ENCODE data around the gene WIPI1. TPM values are rescaled to one million over a fixed set of nuclear protein-coding genes. Genes with fewer than 3 reads are reported as not detected.
A peak's percentile ranks its signal among the peaks of the same experiment; 100 is the strongest.
"Not testable (repeated sequence)": the region's sequence is repeated elsewhere in the genome, so short reads cannot be mapped to it uniquely, and the experiment has no call there.

WIPI1 gene
- polyA plus RNA-seq, 3 donors: 28.4 to 36.2 (median 29.2) TPM

DNA sequence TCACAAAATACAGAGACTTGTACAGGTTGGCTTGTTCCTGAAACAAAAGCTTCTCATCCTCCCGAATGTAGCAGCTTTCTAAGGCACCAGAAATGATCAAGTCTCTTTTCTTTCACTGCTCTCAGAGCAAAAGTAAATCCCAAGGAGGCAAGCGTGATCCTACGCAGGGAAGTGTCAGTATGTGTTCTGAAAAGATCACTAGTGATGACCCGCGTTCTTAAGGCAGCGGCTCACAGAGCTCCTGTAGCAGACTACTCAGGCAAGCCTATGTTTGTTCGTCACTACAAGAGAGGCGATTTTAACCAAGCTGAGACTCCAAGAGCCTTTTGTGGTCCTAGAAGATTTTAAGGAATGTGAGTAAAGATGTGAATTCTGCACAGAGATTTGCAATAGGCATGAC is 34.5 kb downstream of the WIPI1 start:
- DNase-seq: no peak

- DNase-seq: no peak
Observed at GRCh38 chr17:68421486-68421885, 35.8 kb downstream of the WIPI1 start.

DNA sequence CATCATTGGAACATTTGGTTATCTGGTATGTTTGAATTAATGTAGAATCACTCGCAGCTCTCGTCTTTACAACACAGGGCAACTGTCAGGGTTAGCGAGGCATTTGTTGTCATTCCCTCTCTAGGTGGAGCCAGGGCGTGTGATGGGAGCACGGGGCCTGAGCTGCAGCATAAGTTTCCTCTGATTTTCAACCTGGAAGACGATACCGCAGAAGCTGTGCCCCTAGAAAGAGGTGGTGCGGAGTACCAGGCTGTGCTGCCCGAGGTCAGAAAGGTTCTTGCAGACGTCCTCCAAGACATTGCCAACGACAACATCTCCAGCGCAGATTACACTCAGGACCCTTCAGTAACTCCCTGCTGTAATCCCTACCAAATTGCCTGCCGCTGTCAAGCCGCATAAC is 37.2 kb downstream of the WIPI1 start:
- no peak for DNase-seq

DNA sequence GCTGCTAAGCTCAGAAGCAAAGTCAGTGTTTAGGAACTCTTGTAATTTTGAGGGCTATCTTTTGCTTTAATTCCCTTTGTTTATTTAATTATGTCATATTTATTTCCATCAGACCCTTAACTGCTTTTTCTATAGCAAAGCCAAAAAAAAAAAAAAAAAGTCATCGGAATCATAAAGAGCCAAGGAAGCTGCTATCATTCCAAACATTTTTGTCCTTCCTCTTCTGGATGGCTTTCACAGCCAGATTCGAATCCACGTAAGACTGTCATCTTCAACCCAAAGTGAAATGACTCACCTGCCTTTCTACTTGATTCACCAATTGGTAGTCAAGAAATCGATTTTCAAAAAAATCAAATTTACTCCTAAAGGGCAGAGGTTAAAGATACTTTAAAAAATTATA is 38.4 kb downstream of the WIPI1 start:
- no peak for DNase-seq

DNA sequence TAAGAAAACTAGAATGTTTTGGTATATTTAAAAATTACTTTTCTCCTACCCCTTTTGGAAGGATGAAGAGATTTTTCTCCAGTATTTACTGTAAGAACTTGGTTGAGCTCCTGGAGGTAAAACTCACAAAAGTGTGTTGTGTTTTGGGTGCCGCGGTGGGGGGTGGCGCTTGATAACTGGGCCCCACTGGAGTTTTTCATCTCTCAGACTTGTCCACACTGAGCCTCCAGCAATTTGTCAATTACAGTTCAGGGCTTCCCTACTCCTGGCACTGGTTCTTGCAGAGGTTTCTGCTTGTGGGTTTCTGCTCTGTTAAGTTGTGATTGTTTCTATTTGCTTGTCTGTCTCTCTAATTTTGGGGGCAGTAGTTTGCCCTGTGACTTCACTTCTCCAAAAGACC is 40.0 kb downstream of the WIPI1 start:
- DNase-seq: no peak

DNA sequence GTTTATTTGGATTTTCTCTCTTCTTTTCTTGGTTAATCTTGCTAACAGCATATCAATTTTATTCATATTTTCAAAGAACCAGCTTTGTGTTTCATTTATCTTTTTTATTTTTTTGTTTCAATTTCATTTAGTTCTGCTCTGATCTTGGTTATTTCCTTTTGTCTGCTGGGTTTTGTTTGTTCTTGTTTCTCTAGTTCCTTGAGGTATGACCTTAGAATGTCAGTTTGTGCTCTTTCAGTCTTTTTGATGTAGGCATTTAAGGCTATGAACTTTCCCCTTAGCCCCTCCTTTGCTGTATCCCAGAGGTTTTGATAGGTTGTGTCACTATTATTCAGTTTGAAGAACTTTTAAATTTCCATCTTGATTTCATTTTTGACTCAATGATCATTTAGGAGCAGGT is 42.4 kb downstream of the WIPI1 start:
- DNase-seq: not testable (repeated sequence)

- DNase-seq: not testable (repeated sequence)
Observed at GRCh38 chr17:68413597-68414560, 43.4 kb downstream of the WIPI1 start.

GRCh38 chr17:68407656-68408055 is 49.6 kb downstream of the WIPI1 start:
- not testable (repeated sequence) for DNase-seq

- DNase-seq: not testable (repeated sequence)
Observed at GRCh38 chr17:68403837-68404236, 53.5 kb downstream of the WIPI1 start.

DNA sequence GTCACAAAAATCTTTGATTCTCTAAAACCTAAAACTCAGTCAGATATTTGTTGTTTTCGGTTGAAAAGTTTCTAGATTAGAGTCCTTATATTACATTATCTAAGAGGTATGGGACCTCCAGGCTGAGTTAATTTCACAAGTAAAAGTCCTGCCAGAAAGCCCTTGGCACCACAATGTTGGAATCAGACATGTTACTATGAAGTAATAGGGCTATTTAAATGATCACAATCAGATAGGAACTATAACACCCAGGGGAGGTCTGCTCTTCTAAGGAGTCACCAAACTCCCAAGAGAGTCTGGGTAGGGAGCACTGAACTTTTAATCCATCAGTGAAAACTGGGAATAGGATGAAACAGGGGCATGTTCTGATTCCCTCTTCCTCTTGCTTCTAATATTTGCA is 54.2 kb downstream of the WIPI1 start:
- no peak for DNase-seq

- no peak for DNase-seq
Observed at GRCh38 chr17:68401288-68401687, 56.0 kb downstream of the WIPI1 start.

GRCh38 chr17:68400404-68400735 is 56.9 kb downstream of the WIPI1 start:
- no peak for DNase-seq

GRCh38 chr17:68399638-68400403 is 57.5 kb downstream of the WIPI1 start:
- no peak for DNase-seq

DNA sequence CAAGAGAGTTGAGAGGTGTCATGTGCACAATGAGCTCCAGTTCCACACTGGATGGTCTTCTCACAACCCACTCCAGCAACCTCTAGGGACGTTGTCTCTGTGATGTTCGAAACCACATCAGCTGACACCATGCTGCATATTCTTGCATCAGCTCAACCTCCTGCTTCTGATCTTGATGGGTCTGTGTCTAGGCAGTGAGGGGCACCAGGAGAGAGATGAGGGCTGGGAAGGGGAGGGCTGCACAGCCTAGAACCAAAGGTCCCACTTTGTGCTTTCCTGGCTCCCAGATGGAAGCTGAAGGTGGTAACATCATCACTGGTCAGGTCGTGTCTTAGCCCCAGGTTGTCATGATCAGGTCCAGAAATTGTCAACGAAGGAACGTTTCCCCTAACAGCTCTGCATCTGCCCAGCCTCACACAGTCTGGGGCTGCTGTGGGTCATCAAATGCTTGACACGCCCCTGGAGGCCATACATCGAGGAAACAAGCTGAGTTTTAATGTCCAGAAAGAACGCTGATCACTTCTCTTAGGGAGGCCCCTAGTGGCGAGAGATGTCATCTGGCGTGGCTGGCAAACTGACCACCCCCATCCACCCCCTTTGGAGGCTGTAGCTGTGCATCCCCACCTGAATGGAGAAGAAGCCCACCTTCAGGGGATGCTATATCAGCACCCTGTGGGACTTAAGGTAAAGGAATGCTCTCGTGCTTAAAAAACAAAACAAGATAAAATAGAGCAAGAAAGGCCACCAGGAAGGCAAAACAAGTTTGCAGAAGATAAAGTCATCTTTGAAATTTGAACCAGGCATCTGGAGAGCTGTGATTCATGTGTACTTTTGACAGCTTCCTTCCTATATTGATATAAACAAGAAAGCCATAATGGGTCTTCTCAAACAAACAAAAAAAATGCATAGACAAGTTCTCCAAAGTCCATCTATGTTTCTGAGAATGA is 58.3 kb downstream of the WIPI1 start:
- DNase-seq: peak; percentile 70

DNA sequence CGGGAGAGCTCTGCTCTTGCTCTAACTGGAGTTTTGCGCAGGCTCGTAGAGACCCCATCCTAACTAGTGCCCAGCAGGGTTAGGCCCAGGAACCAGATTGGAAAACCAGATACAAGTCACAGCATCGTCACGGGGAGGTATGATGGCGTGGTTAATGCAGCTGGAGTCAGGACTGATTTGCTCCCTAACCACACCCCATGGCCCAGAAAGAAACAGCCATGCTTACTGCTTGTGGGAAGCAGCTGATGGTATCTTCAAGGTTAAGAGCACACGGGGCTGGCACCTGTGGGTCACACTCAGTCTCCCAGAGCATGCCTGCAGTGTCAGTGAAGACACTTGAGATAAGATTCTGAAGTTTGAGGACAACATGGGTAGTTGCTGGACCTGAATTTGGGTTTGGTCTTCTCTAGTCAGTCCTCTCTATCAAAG is 60.2 kb downstream of the WIPI1 start:
- DNase-seq: no peak

GRCh38 chr17:68396226-68397107 is 60.8 kb downstream of the WIPI1 start:
- no peak for DNase-seq

DNA sequence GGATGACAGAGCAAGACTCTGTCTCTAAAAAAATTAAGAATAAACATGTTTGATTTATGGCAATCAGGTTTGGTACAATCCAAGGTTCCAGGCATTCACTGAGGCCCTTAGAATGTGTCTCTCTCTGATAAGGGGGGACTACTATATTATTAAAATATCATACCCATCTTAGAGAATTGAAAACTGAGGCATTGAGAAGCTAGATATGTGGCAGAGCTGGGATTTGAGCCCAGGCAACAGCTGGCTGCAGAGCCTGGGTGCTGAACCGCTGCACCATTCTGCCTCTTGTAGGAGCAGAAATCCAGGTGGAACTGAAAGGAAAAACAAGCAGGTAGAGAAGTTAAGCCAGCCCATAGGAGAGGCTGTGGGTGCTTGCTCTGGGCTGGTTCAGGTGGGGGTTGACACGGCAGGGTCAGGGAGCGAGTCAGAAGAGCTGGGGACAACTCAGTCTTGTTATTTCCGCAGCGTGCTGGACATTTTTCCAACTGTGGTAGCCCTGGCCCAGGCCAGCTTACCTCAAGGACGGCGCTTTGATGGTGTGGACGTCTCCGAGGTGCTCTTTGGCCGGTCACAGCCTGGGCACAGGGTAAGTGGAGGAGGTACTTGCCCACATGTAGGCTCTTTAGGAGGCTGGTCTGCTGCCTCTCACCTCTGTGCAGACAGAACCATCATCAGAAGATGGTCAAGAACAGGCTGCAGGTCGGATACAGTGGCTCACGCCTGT is 62.5 kb downstream of the WIPI1 start:
- DNase-seq: no peak

DNA sequence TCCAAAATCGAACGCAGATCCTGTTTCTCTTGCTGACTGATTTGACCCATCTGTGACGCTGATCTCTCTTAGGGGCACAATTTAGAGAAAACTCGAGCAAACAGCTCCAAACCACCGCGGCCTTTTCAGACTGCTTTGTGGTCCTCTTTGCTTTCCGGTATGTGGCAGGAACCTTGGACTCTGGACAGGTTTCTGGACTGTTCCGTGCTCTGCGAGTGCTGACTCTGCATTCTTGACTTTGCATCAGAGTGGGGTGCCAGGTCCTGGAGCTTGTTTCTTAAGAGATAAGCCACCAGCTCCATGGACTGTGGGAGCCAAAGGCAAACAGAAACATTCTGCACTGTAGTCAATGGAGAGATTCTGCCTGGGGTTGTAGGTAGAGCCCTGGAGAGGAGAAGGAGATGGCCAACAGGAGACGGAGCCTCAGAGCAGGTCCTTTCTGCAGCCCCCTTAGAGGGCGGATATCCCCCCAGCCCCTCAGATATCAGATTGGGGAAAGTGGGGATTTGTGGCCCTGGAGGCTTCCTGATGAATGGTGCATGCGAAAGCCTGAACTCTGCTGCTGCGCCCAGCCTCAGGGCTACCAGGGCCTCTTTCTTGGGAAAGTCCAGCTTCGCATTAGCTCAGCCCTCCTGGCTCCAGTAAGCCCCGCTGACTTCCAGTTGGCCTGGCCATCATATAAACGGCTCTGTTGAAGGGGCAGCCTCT is 65.6 kb downstream of the WIPI1 start:
- DNase-seq: no peak

DNA sequence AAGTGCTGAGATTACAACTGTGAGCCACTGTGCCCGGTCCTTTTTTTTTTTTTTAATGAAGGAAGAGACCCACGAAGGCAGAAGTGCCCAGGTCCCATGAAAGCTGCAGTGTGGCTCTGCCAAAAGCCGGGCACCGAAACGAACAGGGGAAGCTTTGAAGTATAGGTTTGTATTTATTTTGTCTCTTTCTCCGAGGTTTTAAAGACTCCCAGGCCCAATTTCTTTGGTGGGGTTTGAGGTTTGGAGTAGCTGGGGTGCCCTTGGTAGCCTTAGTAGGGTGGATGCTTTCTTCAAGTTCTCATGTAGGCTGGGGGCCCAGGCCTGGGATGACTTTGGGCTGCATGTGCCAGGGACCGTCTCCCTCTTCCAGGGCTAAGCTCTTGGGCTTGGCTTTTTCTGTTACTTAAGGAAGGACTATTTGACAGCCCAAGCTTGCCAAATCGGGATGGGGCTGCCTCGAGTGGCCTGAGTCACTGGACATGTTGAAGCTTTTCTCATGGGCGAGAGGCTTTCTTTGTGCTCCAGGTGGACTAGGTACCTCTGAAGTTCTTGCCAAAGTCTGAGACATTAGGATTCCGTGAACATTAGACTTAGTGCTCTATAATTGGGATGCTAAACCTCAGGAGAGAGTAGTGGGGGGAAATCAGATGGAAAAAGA is 66.3 kb downstream of the WIPI1 start:
- DNase-seq: no peak
